Spleen (tissue), 11 donors: Measurements from ENCODE around the gene IL21R. TPM values are rescaled to one million over a fixed set of nuclear protein-coding genes. Genes with fewer than 3 reads are reported as not detected.

Source experiments
- DNase-seq: peaks from one replicate; pipeline ENCODE4 v3.0.0-alpha.2; 2020
- H3K27ac ChIP-seq, 8 donors: fragments of 200-600 bp; sonication (generic) in 7 of 8; 1 replicate in 4 of 8; 2 replicates in 4 of 8; pipeline versions ENCODE4 v1.5.0 to v1.8.0; 2016 to 2021; ENCODE audit warnings: inconsistent platforms in 4 of 8, mild to moderate bottlenecking in 4 of 8, moderate library complexity in 1 of 8
- H3K27me3 ChIP-seq, 7 donors: fragments of 200-600 bp; sonication (generic) in 6 of 7; replicated peaks in 1 of 7; 1 replicate in 4 of 7; 2 replicates in 3 of 7; pipeline versions ENCODE4 v1.5.0 to v1.8.0; 2016 to 2021; ENCODE audit warnings: inconsistent platforms in 3 of 7, mild to moderate bottlenecking in 1 of 7
- H3K36me3 ChIP-seq, 6 donors: fragments of 200-600 bp; sonication (generic) in 5 of 6; 1 replicate in 4 of 6; 2 replicates in 2 of 6; pipeline versions ENCODE4 v1.5.0 to v1.8.0; 2016 to 2021; ENCODE audit warnings: inconsistent platforms in 2 of 6
- H3K4me1 ChIP-seq, 6 donors: fragments of 200-600 bp; sonication (generic) in 5 of 6; 1 replicate in 3 of 6; 2 replicates in 3 of 6; pipeline versions ENCODE4 v1.5.0 to v1.8.0; 2016 to 2021; ENCODE audit warnings: inconsistent platforms in 3 of 6
- H3K4me3 ChIP-seq, 8 donors: fragments of 200-600 bp; sonication (generic) in 7 of 8; 1 replicate in 4 of 8; 2 replicates in 4 of 8; pipeline versions ENCODE4 v1.5.0 to v1.8.0; 2016 to 2021; ENCODE audit warnings: inconsistent platforms in 4 of 8, mild to moderate bottlenecking in 4 of 8, moderate library complexity in 2 of 8
- H3K9me3 ChIP-seq, 8 donors: fragments of 200-600 bp; sonication (generic) in 7 of 8; 1 replicate in 4 of 8; 2 replicates in 4 of 8; pipeline versions ENCODE4 v1.5.0 to v1.8.0; 2016 to 2021; ENCODE audit warnings: inconsistent platforms in 4 of 8
- POLR2A ChIP-seq, 3 donors: fragments of 450-650 bp; IDR thresholded peaks; one replicate each; pipeline ENCODE4 v1.5.1; 2017; ENCODE audit warnings: antibody characterized with exemption in 3 of 3, mild to moderate bottlenecking in 1 of 3
- POLR2AphosphoS5 ChIP-seq, 3 donors: sonication (generic); formaldehyde crosslinking; IDR thresholded peaks; one replicate each; pipeline ENCODE4 v1.5.1; 2017; ENCODE audit warnings: antibody characterized with exemption in 3 of 3
- WGBS, 5 donors: extraction: QIAGEN DNeasy Blood & Tissue Kit in 3 of 5; methylation state at CpG; one replicate each; pipeline versions ENCODE4 v1.1.5 to v1.1.7; 2013 to 2018; 5-methylcytosine and 5-hydroxymethylcytosine counted together
- intact Hi-C: fragments of 100-400 bp; cut with DNase I; formaldehyde crosslinking; loops from one replicate; pipeline ENCODE4 v1.15.0; 2023; ENCODE audit warnings: low total_unique reads
- polyA plus RNA-seq, 3 donors: library from polyadenylated mRNA; stranded (reverse); fragments of 200-250 nt; gene quantifications; one replicate each; pipeline ENCODE4 v1.2.1, GENCODE V29; 2013
- total RNA-seq, 7 donors: library from RNA; depleted of rRNA in 3 of 7; stranded (reverse); fragments of >200 nt in 3 of 7; fragmentation: NEBNext Ultra II Directional in 4 of 7; extraction: Animal tissue kit (Norgen Biotek cat#: 25700) in 4 of 7; gene quantifications; one replicate each; pipeline versions ENCODE4 v1.1.0 to v1.2.1, GENCODE V29; 2016 to 2021
- TF ChIP-seq, protein P1 (sequence below), 11 experiments: fragments of 200-600 bp in 7 of 11; fragments of 450-650 bp in 4 of 11; sonication (generic) in 4 of 11; IDR thresholded peaks in 8 of 11; conservative IDR thresholded peaks in 3 of 11; 1 replicate in 7 of 11; 2 replicates in 4 of 11; pipeline versions ENCODE4 v1.4.0 to v1.8.0; 2016 to 2021; ENCODE audit warnings: antibody characterized with exemption in 11 of 11, inconsistent platforms in 4 of 11, mild to moderate bottlenecking in 1 of 11
- donor health status: healthy with polysubstance abuse.
- donor health status: DM: no; HTN: no; CAD: no; lungs with moderate emphysema.
- donor health status: DM: no; HTN: no; CAD: no.
- donor health status: Bipolar disorder and iron deficiency.
- donor health status: healthy.
- donor health status: DM: no; HTN: no; CAD: no.
- donor health status: DM: yes; HTN: yes; CAD: no.

The IL21R gene
- total and polyA plus RNA-seq, 10 donors = 2.7 to 19.7 (median 12.0) TPM

- DNase-seq = peak; percentile 70
- H3K9me3 ChIP-seq = no peaks in the 10 kb centered on the region
- H3K4me3 ChIP-seq = no peak overlapping the region
- no peak overlapping the region for H3K27ac ChIP-seq
- H3K27me3 ChIP-seq = no peaks in the 10 kb centered on the region
- peaks cover 0 to 100% (median 87%) of the 10 kb centered on the region in 6 donors for H3K36me3 ChIP-seq
- TF ChIP-seq POLR2A (IDR thresholded peaks at IDR 0.05) (no peak), POLR2AphosphoS5 (IDR thresholded peaks at IDR 0.05) (peak in 1 of 3 donors; percentile 31)
- TF ChIP-seq, protein P1, sequence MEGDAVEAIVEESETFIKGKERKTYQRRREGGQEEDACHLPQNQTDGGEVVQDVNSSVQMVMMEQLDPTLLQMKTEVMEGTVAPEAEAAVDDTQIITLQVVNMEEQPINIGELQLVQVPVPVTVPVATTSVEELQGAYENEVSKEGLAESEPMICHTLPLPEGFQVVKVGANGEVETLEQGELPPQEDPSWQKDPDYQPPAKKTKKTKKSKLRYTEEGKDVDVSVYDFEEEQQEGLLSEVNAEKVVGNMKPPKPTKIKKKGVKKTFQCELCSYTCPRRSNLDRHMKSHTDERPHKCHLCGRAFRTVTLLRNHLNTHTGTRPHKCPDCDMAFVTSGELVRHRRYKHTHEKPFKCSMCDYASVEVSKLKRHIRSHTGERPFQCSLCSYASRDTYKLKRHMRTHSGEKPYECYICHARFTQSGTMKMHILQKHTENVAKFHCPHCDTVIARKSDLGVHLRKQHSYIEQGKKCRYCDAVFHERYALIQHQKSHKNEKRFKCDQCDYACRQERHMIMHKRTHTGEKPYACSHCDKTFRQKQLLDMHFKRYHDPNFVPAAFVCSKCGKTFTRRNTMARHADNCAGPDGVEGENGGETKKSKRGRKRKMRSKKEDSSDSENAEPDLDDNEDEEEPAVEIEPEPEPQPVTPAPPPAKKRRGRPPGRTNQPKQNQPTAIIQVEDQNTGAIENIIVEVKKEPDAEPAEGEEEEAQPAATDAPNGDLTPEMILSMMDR (IDR thresholded peaks at IDR 0.05 in 8 of 11, conservative IDR thresholded peaks at IDR 0.05 in 3 of 11) = no peak
- H3K4me1 ChIP-seq = peaks cover 0 to 31% (median 11%) of the 10 kb centered on the region in 6 donors
- 92 to 98% (median 94%) methylated on average over 21 to 22 of the region's 22 CpGs for WGBS, 5 donors
- intact Hi-C loops = no loop called here
Measured at GRCh38 chr16:27468941-27469531, 67.1 kb downstream of the IL21R start.

DNA sequence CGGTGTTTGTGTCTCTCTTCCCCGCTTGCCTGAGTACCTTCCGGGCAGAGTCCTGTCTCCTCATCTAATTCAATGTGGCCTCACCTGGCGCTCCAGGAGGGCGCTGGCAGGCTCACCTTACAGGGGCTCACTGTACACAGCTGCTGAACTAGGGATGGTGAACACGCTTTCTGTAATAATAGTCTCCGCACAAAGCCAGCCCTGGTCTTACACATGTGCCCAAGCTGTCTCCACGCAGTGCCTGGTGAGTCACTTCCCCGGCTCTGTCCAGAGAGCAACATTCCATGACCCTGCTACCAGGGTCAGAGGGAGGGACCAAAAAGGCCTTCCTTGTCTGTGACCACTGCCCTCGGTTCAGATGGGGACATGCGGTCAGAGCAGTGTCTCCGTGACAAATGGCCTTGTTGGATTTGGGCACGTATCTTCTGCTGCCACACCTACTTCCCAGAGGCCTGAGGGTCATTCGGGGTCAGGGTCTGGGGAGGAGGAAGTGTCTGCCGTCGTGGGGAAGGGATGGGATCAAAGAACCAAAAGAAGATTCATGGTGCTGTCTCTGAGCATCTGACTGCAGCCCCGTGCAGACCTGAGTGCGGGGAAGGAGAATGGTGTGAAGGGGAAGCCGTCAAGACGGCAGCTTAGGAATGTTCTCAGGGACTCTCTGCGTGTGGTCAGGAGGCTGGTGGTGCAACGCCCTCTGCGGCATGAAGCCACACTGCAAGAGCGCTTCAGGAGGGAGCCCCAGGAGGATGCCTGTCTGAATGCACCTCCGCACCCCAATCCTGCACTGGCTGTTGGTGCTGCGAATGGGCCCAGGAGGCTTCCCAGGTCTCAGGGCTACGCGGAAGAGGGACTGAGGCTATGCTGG, 68.8 kb downstream of the IL21R start:
- H3K27me3 ChIP-seq = no peaks in the 10 kb centered on the region
- no peaks in the 10 kb centered on the region for H3K9me3 ChIP-seq
- TF ChIP-seq POLR2AphosphoS5 (IDR thresholded peaks at IDR 0.05) = peak; percentile 32 to 68 (median 64)
- TF ChIP-seq, protein P1 (IDR thresholded peaks at IDR 0.05 in 8 of 11, conservative IDR thresholded peaks at IDR 0.05 in 3 of 11) = peak in 1 of 11 experiments; percentile 4
- TF ChIP-seq POLR2A (IDR thresholded peaks at IDR 0.05) = no peak
- intact Hi-C loops = no loop called here
- 75 to 84% (median 81%) methylated on average over 28 of the region's 28 CpGs for WGBS, 5 donors
- H3K4me1 ChIP-seq = peaks cover 0 to 18% (median 11%) of the 10 kb centered on the region in 6 donors
- H3K36me3 ChIP-seq = peaks cover 0 to 100% (median 87%) of the 10 kb centered on the region in 6 donors
- H3K4me3 ChIP-seq = no peak overlapping the region
- DNase-seq = peak; percentile 73
- peak overlapping the region in 2 of 8 donors; percentile 10 to 23 for H3K27ac ChIP-seq

DNA sequence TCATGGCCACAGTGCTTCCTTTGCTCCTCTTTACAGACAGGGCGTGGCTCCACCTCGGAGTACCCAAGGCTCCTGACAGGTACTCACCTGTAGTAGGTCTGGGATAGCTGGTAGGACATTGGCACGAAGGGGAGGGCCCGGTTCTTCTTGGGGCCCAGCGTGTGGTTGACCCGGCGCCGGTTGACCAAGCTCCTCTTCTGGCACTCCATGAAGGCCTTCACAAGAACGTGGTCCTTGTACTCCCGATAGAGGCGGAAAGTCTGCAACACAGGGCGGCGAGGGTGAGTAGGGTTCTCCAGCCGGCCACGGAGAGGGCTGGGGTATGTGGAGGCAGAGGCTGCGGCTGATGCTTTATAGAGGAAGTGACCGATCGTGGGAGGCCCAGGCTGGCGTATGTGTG, 69.7 kb downstream of the IL21R start:
- 93 to 98% (median 94%) methylated on average over 19 of the region's 19 CpGs for WGBS, 5 donors
- peak; percentile 56 for DNase-seq
- Histone ChIP-seq H3K36me3 (peaks cover 0 to 100% (median 90%) of the 10 kb centered on the region in 6 donors), H3K4me3 (no peak overlapping the region), H3K27ac (no peak overlapping the region), H3K4me1 (peaks cover 0 to 18% (median 11%) of the 10 kb centered on the region in 6 donors), H3K27me3 (no peaks in the 10 kb centered on the region), H3K9me3 (no peaks in the 10 kb centered on the region)
- intact Hi-C loops = no loop called here
- TF ChIP-seq POLR2A (IDR thresholded peaks at IDR 0.05) (no peak), POLR2AphosphoS5 (IDR thresholded peaks at IDR 0.05) (no peak)
- TF ChIP-seq, protein P1 (IDR thresholded peaks at IDR 0.05 in 8 of 11, conservative IDR thresholded peaks at IDR 0.05 in 3 of 11) = no peak
